GM18526 (cell line): ENCODE data around the gene CCDC27.

Experiments used
- POLR2A ChIP-seq: IDR thresholded peaks from 3 replicates; pipeline ENCODE4 v1.6.1; 2011; ENCODE audit not compliant: insufficient read length; ENCODE audit errors: extremely low read depth

The CCDC27 gene

GRCh38 chr1:3774276-3774945 lies 22.2 kb downstream of the CCDC27 start:
- TF ChIP-seq POLR2A: no peak

GRCh38 chr1:3774946-3775489 lies 22.8 kb downstream of the CCDC27 start:
- TF ChIP-seq POLR2A: no peak

GRCh38 chr1:3775490-3776230 lies 23.4 kb downstream of the CCDC27 start:
- TF ChIP-seq POLR2A: no peak

GRCh38 chr1:3776231-3776961 lies 24.1 kb downstream of the CCDC27 start:
- TF ChIP-seq POLR2A: no peak

GRCh38 chr1:3777078-3777547 lies 24.9 kb downstream of the CCDC27 start:
- no peak for TF ChIP-seq POLR2A

GRCh38 chr1:3777647-3778589 lies 25.7 kb downstream of the CCDC27 start:
- TF ChIP-seq POLR2A: no peak

GRCh38 chr1:3778590-3779264 lies 26.5 kb downstream of the CCDC27 start:
- TF ChIP-seq POLR2A: no peak

GRCh38 chr1:3779265-3779911 lies 27.1 kb downstream of the CCDC27 start:
- TF ChIP-seq POLR2A: no peak

GRCh38 chr1:3779912-3780416 lies 27.7 kb downstream of the CCDC27 start:
- TF ChIP-seq POLR2A: no peak

GRCh38 chr1:3780901-3781300 lies 28.7 kb downstream of the CCDC27 start:
- TF ChIP-seq POLR2A: no peak

- no peak for TF ChIP-seq POLR2A
Observed at GRCh38 chr1:3783651-3784474, 31.6 kb downstream of the CCDC27 start.

- no peak for TF ChIP-seq POLR2A
Observed at GRCh38 chr1:3785045-3785444, 32.8 kb downstream of the CCDC27 start.
